ENCODE results near the gene LHX4. TPM values are rescaled to one million over a fixed set of nuclear protein-coding genes. Genes with fewer than 3 reads are reported as not detected.

LHX4 gene
- total and polyA plus RNA-seq, 4 donors: under 0.01 to 0.19 (median 0.05) TPM

DNA sequence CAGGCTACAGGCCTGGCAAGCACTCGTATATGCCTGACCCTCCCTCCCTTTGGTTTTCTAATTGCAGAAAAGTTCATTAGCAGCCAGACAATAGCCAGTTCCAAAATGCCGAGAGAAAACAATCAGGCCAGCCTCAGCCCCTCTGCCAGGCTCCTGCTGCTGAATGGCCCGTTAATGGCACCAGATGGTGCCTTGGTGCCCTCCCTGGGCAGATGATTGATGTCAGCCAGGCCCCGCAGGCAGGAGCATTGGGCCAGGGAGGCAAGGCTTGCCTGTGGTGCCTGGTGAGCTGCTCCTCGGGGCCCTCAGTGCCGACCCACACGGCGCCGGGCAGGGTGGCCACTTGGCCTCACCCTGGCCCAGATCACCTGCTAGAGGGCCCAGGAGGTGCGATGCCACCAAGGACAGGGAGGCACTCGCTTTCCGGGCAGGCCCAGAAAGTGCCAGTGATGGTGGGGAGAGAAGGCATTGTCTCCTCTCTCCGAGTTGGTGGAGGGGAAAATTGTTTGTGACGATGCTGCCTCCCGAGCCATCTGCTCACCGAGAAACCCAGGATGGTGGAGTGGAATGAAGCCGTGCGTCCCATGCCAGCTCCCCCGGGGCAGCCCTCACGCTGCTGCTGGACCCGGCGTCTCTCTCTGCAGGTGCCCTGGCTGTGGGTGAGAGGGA is 47.3 kb upstream of the LHX4 start:
- H3K9ac ChIP-seq (ENCODE audit: low read depth in 1 of 2, low read length in 2 of 2): no peak overlapping the region
- DNase-seq (ENCODE audit: low spot score): no peak
- H3K36me3 ChIP-seq (ENCODE audit: control insufficient read depth in 4 of 4, insufficient read depth in 3 of 4, low read depth in 1 of 4, low read length in 3 of 4): peaks cover 0 to 10% (median 2%) of the 10 kb centered on the region in 4 donors
- WGBS: 91% methylated on average over 22 of the region's 22 CpGs
- no peaks in the 10 kb centered on the region for H3K9me3 ChIP-seq (ENCODE audit: control insufficient read depth in 4 of 4, low read length in 3 of 4)
- TF ChIP-seq SP1 (IDR thresholded peaks at IDR 0.05) (no peak), FOXA1 (IDR thresholded peaks at IDR 0.05) (no peak), RAD21 (IDR thresholded peaks at IDR 0.05) (no peak), TAF1 (conservative IDR thresholded peaks at IDR 0.05) (no peak), YY1 (IDR thresholded peaks at IDR 0.05) (no peak), EGR1 (IDR thresholded peaks at IDR 0.05; ENCODE audit: low read depth in 2 of 2) (no peak), HNF4A (conservative IDR thresholded peaks at IDR 0.05) (no peak), RXRA (IDR thresholded peaks at IDR 0.05) (no peak), NR2F2 (IDR thresholded peaks at IDR 0.05) (no peak), FOXA2 (IDR thresholded peaks at IDR 0.05) (no peak), HNF4G (IDR thresholded peaks at IDR 0.05) (no peak)
- TF ChIP-seq, protein P1, sequence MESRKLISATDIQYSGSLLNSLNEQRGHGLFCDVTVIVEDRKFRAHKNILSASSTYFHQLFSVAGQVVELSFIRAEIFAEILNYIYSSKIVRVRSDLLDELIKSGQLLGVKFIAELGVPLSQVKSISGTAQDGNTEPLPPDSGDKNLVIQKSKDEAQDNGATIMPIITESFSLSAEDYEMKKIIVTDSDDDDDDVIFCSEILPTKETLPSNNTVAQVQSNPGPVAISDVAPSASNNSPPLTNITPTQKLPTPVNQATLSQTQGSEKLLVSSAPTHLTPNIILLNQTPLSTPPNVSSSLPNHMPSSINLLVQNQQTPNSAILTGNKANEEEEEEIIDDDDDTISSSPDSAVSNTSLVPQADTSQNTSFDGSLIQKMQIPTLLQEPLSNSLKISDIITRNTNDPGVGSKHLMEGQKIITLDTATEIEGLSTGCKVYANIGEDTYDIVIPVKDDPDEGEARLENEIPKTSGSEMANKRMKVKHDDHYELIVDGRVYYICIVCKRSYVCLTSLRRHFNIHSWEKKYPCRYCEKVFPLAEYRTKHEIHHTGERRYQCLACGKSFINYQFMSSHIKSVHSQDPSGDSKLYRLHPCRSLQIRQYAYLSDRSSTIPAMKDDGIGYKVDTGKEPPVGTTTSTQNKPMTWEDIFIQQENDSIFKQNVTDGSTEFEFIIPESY (IDR thresholded peaks at IDR 0.05): no peak
- TF ChIP-seq, protein P2, sequence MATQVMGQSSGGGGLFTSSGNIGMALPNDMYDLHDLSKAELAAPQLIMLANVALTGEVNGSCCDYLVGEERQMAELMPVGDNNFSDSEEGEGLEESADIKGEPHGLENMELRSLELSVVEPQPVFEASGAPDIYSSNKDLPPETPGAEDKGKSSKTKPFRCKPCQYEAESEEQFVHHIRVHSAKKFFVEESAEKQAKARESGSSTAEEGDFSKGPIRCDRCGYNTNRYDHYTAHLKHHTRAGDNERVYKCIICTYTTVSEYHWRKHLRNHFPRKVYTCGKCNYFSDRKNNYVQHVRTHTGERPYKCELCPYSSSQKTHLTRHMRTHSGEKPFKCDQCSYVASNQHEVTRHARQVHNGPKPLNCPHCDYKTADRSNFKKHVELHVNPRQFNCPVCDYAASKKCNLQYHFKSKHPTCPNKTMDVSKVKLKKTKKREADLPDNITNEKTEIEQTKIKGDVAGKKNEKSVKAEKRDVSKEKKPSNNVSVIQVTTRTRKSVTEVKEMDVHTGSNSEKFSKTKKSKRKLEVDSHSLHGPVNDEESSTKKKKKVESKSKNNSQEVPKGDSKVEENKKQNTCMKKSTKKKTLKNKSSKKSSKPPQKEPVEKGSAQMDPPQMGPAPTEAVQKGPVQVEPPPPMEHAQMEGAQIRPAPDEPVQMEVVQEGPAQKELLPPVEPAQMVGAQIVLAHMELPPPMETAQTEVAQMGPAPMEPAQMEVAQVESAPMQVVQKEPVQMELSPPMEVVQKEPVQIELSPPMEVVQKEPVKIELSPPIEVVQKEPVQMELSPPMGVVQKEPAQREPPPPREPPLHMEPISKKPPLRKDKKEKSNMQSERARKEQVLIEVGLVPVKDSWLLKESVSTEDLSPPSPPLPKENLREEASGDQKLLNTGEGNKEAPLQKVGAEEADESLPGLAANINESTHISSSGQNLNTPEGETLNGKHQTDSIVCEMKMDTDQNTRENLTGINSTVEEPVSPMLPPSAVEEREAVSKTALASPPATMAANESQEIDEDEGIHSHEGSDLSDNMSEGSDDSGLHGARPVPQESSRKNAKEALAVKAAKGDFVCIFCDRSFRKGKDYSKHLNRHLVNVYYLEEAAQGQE (IDR thresholded peaks at IDR 0.05): no peak
- TF ChIP-seq, protein P3, sequence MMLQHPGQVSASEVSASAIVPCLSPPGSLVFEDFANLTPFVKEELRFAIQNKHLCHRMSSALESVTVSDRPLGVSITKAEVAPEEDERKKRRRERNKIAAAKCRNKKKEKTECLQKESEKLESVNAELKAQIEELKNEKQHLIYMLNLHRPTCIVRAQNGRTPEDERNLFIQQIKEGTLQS (IDR thresholded peaks at IDR 0.05): no peak
- TF ChIP-seq, protein P4, sequence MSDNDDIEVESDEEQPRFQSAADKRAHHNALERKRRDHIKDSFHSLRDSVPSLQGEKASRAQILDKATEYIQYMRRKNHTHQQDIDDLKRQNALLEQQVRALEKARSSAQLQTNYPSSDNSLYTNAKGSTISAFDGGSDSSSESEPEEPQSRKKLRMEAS (IDR thresholded peaks at IDR 0.05): no peak
- H3K27me3 ChIP-seq (ENCODE audit: control insufficient read depth in 4 of 4, insufficient read depth in 4 of 4, low read length in 3 of 4): no peaks in the 10 kb centered on the region
- H3K4me1 ChIP-seq (ENCODE audit: control insufficient read depth in 4 of 4, insufficient read depth in 4 of 4, low read length in 3 of 4): no peaks in the 10 kb centered on the region
- H3K4me3 ChIP-seq (ENCODE audit: low read depth in 1 of 3, low read length in 3 of 3): no peak overlapping the region
- no peak overlapping the region for H3K27ac ChIP-seq (ENCODE audit: low read depth in 1 of 2, low read length in 2 of 2)

- H3K9ac ChIP-seq (ENCODE audit: low read depth in 1 of 2, low read length in 2 of 2): no peak overlapping the region
- no peaks in the 10 kb centered on the region for H3K4me1 ChIP-seq (ENCODE audit: control insufficient read depth in 4 of 4, insufficient read depth in 4 of 4, low read length in 3 of 4)
- H3K4me3 ChIP-seq (ENCODE audit: low read depth in 1 of 3, low read length in 3 of 3): no peak overlapping the region
- H3K27me3 ChIP-seq (ENCODE audit: control insufficient read depth in 4 of 4, insufficient read depth in 4 of 4, low read length in 3 of 4): no peaks in the 10 kb centered on the region
- no peak overlapping the region for H3K27ac ChIP-seq (ENCODE audit: low read depth in 1 of 2, low read length in 2 of 2)
- 95% methylated on average over 10 of the region's 10 CpGs for WGBS
- peaks cover 0 to 10% (median 2%) of the 10 kb centered on the region in 4 donors for H3K36me3 ChIP-seq (ENCODE audit: control insufficient read depth in 4 of 4, insufficient read depth in 3 of 4, low read depth in 1 of 4, low read length in 3 of 4)
- no peak for DNase-seq (ENCODE audit: low spot score)
- TF ChIP-seq FOXA2 (IDR thresholded peaks at IDR 0.05) (no peak), NR2F2 (IDR thresholded peaks at IDR 0.05) (no peak), RAD21 (IDR thresholded peaks at IDR 0.05) (no peak)
- TF ChIP-seq, protein P1 (IDR thresholded peaks at IDR 0.05): no peak
- H3K9me3 ChIP-seq (ENCODE audit: control insufficient read depth in 4 of 4, low read length in 3 of 4): no peaks in the 10 kb centered on the region
Observed at GRCh38 chr1:180183426-180183825, 46.6 kb upstream of the LHX4 start.

Data from liver (tissue), 9 donors.